GF-D8 (cell line): ENCODE results near the gene CHD2.
"Not testable (repeated sequence)": the region's sequence is repeated elsewhere in the genome, so short reads cannot be mapped to it uniquely, and the experiment has no call there.

Experiments used
- DNase-seq: peaks from one replicate; lab custom pipeline; 2025; lab: John Stamatoyannopoulos, UW

The CHD2 gene

DNA sequence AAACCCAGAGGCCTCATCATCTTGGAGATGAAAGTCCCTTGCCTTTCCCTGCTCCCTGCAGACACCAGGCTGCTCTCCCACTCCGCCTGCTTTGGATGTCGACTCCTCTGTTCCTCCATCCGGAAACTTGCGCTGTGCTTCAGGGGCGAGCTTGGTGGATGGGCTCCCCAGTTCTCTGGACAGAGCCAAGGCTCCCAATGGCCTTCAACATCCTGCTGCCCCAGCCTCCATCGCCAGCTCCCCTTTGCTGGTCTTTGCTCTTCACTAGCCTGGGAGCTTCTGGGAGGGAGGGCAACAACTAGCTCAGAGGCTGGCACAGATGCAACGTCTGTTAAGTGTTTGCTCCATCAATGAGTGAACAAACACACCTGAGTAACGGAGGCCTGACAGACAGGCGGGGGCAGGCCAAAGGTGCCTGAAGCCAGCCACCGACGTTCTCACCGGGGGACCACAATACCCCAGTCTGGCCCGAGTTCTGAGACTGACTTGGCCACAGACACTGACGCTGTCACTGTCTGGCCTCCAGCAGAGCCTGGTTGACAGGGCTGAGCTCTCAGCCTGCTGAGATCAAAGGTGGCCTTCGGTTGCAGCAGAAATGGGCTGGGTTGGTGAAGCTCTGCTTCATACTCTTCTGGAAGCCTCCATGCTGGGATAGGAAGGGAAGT lies 149.9 kb downstream of the CHD2 start:
- no peak for DNase-seq

DNA sequence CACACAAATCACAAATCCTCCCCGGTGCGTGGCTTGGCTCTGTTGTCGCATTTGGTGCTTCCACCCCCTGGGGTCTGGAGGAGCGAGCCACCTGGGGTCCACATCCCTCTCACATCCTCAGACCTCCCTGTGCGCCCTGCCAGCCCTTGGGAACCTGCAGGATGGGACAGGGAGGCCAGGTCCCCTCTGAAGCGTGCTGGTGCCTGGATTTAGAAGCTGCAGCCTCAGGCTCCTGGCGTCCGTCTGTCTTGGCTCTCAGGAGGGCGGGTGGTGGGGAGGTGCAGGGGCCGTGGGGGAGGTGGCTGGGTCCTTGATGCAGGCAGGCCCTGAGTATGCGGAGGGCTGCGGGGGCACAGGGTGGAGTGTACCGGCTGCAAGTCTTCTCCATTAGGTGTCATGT lies 150.5 kb downstream of the CHD2 start:
- no peak for DNase-seq

DNA sequence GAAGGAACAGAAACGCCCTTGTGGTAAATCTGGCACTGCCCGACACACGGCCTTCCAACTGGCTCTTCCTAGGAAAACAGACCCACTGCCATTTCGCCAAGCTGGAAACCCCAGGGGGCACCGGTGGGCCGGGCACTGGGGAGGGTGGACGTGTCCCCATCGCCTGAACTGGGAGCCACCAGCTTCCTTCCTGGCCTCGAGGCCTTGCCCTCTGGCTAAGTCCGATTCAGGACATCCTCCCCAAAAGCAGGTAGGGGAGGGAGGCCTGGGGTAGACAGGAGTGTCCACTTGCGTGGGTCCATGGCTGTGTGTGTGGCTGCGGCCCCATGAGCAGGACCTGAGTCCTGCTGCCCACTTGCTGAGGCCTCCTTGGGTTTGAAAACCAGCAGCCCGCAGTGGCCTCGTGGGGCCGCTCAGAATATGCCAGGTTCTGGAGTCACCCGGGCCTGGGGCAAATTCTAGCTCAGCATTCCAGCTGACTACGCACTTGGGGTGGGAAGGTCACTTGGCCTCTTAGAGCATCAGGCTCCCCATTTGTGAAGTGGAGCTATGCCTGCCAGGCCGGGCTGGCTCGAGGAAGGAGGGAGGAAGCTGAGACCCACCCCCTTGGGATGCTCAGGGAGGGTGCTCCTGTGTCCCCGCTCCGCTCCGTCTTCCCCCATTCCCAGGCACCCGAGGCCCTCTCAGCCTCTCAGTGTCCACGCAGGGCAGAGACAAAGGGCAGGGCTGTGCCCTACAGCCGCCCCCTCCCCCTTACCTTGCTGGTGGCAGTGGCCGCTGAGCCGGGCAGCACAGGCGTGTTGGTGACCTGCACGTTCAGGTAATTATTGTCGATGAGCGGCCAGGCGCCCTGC lies 151.3 kb downstream of the CHD2 start:
- no peak for DNase-seq

DNA sequence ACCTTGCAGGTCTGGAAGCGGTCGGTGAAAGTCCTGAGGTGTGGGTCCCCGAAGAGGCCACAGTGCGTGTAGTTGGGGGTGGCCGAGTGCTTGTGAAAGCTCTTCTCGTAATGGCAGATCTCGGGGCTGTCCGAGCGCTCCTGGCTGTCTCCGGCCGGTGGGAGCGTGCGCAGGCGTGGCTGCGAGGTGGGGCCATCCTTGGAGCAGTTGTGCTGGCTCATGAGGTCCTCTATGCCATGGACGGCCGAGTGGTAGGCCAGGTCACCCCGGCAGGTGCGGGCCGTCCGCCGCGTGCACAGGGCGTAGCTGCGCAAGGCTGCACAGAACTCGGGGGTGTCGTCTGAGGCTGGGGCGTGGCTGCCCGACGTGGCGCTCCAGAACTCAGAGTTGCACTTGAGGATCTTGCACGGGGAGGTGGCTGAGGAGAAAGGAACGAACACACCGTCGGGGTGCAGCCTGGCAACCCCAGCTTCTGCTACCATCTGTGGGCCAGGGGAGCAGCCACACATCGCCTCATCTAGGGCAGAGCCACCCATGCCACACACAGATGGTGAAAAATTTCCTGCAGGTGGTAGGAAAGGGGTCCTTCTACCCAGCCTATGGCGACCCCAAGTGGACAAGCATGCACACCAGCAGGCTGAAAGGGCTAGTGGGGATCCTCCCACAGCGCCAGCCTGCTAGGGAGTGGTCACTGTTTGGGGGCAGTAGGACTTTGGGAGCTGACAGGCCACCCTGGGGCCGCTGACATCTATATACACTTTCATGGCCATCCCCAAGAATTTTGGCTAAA lies 152.2 kb downstream of the CHD2 start:
- peak; percentile 20 for DNase-seq

DNA sequence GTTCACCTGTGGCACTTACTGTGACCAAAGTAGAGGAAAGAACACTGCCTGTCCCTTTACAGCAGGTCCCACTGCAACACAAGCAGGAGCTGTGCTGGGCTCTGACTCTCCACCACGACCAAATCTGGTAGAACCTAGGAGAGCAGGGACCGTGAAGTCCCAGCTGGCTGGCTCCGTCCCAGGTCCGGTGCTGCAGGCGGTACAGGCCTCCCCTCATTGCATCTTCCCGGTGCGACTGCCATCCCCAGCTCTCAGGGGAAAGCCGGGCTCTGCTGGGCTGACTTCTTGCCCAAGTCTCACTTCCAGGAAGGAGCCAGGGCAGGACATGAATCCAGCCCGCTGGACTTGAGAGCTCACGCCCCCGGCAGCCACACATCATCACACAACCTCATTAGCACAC lies 155.1 kb downstream of the CHD2 start:
- DNase-seq = no peak

DNA sequence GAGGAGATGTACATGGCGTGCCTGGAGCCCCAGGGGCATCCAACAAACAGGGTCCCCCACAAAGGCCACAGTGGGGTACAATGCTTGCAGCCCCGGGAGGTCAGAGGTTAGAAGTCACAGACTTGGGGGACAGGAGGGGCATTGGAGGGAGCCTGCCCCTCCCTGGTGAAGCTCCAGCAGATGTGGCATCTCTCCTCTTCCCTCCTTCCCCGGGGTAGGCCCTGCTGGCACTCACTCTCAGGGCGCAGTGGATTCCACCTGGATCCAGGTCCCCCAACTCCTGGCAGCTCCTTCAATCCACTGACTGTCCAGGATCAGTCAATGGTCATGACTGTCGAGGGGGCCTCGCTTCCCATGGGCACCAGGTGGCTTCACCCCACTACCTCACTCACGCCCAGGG lies 156.7 kb downstream of the CHD2 start:
- no peak for DNase-seq

DNA sequence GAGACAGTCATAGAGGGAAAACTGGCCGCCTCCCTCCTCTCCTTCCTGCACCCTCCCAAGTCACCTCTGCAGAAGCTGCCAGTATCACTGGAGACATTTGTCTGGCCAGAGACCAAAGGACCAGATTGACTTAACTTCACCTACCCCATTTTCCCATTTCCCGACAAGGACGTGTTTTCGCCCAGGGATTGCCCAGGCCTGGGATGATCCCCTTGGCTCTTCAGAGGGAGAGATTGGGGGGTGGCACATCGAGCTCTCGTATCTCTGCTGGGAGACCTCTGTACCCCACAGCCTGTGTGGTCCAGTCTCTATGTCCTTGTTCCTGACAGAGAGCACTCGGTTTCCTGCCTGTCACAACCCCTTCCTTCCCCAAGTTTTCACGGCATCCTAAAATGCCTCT lies 157.5 kb downstream of the CHD2 start:
- no peak for DNase-seq

DNA sequence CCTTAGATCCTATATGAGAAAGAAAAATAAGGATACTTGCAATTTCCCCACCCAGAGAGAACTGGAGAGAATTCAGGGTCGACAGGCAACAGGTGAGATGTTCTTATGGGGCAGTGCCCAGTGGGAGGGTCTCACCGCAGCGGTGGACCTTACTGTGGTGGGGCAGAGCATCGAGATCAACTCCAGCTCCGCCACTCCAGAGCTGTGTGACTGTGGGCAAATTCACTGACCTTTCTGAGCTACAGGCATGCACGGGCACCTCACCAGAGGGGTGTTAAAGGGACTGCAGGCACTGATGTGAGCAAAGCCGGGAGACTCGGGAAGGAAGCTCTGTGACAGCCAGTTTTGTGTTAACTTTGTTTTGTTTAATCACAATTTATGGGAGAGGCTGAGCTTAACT lies 158.0 kb downstream of the CHD2 start:
- no peak for DNase-seq

DNA sequence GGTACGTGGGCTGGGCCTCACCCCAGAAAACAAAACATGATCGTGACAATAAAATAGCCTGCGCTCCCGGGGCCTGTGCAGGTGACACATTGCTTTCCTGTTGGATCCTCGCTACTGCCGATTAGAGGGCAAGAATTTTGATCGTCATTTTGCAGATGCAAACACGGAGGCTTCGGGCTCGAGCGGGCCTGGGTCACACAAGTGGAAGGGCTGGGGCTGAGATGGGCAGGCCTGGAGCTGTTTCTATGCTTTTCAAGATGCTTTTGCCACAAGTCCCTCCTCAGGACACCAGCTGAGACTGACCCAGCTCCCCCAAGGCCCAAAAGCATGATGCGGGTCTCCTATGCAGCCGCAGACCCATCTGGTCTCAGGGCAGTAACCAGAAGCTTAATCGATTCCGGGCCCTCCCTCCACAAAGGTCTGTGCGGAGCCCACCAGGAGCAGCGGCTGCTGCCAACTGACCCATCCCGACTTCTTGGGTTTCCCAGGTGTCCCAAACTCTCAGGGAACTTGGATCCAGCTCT lies 158.8 kb downstream of the CHD2 start:
- DNase-seq = no peak

DNA sequence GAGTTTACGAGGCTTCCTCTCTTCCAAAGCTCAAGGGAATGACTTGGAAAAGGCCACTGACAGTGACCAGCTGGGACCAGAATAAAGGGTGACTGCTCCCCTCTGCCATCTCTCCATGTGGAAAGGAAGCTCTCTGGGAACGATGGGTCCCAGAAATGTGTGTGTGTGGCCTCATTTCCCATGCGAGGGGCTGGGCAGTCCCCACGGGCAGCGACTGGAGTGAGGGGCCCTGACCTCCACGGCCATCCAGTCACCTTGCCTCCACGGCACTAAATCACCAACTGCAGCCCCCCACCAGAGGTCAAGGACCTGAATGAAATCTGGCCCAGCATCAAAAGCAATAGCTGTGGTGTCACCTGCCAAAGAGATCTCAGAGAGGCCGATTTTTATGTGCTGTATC lies 159.3 kb downstream of the CHD2 start:
- no peak for DNase-seq

DNA sequence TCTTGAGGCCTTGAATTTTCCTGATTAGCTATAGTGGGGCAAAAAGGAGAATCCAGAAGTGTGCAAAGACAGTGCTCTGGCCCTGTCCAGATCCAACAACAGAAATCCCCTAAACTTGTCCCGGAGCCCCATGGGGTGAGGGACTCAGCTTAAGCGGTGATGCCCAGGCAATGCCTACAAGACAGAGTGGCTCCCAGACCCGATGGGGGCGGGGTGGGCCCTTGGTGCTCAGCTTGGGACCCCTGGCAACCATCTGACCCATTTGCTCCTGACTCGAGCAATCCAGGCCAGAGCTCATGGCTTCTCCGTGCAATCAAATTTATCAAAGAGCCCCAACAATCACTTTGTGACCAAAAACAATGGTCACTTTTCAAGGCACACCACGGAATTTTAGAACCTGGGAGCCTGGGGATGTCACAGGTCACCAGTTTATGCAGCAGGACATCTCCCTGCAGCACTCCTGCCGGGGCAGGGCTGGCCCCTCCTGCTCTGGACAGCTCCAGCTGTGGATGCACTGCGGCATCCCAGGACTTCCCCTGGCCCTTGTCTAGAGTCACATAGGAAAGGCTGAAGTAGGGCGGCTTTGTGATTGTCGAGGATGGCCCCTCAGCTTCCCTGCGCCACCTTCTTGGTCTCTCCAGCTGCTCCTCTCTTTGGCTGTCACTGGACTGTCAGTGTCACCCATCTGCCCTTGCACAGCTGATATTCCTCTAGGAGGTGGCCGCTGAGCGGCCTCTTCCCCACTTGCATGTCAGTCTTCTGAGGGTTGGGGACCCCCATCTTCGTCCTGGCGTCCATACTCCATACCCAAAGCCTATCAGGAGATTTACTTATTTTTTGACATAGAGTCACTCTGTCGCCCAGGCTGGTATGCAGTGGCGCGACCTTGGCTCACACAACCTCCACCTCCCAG lies 160.5 kb downstream of the CHD2 start:
- no peak for DNase-seq

DNA sequence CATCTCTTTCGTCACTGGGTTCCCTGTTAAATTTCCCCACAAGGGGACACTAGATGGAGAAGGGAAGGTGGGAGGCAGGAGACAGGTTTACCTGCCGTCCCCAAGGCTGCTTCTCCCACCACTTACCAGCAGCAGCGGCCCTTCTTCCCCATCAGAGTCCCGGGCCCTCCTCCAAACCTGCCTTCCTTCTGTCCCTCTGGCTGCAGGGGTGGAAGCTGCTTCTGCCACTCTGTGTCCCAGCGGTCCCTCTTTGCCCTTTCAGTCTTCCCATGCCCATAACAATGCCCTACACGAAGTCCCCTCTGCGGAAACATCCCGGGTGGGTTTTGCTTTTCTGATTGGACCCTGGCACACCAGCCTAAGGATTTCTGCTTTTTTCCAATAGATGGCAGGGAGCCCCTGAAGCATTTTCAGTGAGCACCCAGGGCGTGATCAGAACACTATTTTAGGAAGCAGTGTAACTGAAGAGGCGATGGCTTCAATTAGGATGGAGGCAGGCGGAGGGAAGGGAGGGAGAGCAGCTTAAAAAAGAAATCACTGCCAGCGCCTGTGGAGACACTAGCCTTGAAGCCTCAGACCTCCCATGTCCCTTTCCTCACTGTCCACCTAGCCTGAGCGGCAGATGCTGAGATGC lies 162.6 kb downstream of the CHD2 start:
- DNase-seq = not testable (repeated sequence)

DNA sequence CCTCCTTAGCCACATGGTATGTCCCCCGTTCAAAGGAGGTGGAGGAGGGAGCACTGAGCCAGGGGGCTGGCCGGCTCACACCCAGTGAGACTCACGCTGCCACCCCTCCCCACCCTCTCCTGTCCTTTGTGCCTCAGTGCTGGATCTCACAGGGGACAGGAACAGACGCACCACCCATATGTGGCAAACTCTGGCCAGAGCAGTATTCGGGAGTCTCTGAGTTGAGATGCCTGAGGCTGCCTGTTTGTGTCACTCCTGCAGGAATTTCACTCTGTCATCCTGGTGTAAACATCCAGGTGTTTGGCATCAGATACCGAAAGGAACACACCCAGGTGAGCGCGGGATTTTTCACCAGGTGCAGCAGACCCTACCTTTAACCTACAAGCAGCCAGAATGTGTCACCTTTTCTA lies 163.1 kb downstream of the CHD2 start:
- no peak for DNase-seq

DNA sequence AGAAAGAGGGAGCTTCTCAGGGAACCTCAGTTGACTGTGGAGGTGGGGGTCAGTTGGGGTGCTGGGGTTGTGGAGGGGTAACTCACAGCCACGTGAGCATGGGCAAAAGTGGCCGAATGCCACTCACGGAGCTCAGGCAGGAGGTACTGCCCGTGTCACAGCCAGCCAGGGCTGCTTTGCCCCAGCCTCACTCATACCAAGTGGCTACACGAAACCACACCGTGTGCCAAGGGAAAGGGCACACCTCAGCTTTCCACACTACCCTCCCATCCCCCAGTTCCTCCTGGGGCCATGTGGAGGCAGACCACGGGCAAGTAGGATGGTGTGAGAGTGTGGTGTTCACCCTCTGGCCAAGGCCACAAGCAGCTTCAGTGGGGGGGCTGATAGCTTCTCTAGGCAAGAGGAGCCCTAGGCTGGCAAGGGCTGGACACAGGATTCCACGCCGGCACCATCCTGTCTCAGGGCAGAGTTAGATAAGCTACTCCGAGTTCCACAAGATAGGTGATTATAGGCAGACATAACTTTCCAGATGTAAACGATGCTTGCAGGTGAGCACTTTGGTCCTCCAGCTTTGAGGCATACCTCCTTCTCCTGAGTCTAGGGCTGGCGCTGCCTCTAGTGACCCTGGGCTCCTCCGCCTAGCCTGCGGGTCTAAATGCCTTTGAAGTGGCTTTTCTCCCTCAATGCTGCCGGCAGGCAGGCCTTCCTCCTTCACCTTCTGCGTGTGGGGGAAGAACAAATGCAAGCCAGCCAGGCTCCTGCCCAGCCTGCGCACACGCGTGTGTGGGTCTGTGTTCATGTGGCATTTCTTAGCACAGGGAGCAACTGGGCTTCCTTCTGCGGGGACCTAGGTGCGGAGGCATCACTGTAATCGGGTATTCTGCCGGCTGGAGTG lies 163.9 kb downstream of the CHD2 start:
- no peak for DNase-seq

DNA sequence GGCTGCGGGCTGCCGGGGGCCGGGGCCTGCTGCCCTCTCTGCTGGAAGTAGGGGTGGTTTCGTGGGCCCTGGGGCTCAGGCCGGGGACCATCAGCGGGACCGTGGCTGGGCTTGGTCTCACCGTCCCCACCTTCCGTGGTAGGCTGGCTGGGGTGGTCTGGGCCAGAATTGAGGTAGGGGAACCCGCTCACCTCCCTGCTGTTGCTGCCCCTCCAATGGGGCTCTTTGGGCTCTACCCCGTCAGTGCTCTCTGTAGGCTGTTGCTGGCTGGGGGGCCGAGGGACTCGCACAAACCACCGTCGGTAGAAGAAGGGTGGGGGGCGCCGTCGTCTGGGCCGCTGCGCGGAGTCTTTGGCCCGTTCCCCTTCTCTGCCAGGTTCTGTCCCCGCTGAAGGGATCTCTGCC lies 165.5 kb downstream of the CHD2 start:
- DNase-seq = no peak

DNA sequence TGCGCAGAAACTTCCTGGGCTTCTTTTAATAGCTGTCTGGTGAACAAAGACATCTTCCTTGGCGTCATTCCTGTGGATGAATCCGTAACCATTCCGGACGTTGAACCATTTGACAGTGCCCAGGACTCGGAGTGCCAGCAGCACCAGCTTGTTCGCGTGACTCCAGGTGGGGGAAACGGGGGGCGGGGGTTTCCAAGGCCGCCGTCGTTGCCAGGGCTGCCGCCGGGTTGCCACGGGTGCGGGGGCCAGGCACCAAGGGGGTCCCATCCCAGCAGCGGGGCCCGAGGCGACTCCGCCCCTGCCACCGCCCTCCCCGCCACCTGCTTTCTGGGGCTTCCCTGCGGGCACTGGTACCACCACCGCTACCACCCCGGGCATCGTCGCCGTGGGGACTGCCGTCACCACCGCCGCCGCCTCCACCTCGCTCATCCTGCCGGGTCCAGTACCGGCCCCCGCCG lies 166.1 kb downstream of the CHD2 start:
- no peak for DNase-seq

DNA sequence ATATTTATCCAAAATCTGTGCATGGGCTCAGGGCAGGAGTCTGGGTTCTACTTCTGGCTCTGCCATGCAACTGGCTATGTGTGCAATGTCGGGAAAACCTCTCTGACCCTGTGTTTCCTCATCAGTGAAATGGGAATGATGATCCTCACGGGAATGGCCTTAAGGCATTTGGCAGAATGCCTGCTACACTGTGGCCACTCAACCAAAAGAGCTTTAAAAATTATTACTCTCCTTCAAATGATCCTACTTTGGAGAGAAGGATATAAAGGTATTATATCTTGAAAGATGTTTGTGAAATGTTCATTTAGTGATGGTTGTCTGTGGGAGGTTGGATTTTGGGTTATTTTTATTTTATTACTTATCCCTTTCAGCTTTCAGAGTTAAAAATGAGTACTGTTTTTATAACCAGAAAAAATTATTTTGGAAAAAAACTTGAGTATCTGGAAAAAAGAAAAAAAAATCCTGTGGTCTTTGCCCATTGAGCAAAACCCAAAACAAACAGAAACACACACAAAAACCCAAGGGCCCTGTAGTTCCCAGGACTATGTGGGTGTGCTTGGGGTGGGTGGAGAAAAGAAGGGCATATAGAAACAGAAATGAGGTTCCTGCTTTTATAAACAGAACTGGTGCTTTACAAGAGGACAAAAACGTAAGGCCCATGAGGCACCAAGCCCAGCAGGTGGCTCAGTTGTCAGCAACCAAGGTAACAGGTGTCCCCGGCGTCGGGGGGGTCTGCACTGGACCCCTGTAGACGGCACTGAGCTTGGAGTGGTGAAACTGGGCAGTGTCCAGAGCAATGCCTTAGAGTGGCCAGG lies 166.9 kb downstream of the CHD2 start:
- DNase-seq = no peak

DNA sequence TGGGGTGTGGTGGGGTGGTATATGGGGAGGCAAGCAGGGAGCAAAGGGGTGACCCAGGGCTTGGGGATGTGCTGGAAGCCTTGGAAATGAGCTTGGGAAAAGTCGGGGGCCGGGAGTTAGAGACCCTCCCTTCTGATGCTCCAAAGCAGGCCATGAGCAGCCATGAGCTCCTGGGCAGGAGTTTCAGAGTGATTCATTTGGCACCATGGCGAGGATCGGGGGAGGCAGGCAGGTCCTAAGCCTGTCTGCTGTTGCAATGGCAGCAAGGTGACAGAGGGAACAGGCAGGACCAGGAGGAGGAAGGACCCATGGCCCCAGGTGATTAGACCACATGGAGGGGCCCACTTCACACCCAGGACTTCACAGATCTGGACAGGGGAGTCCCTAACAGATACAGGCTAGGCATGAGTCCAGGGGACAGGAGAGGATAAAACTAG lies 167.5 kb downstream of the CHD2 start:
- no peak for DNase-seq
